Activated CD4-positive, alpha-beta memory T cell treated with anti-CD3 and anti-CD28 coated beads for 36 hours (primary cell): Measurements from ENCODE around the gene TBC1D24. TPM values are rescaled to one million over a fixed set of nuclear protein-coding genes. Genes with fewer than 3 reads are reported as not detected.

Experiments
- CTCF ChIA-PET: fragments of 350-600 bp; sonication (Branson Sonifier 250); formaldehyde crosslinking; loops from one replicate; lab custom pipeline; 2021; ENCODE audit warnings: antibody characterized with exemption, inconsistent platforms; lab: Charles Lee
- POLR2A ChIA-PET: fragments of 350-600 bp; sonication (Branson Sonifier 250); formaldehyde crosslinking; loops from one replicate; lab custom pipeline; 2021; ENCODE audit warnings: antibody characterized with exemption; lab: Charles Lee
- DNase-seq: peaks from one replicate; pipeline ENCODE4 v3.0.0-alpha.2; 2020
- H3K27ac Mint-ChIP-seq: one replicate; pipeline ENCODE4 v1.8.0; 2021; ENCODE audit warnings: mixed read lengths
- H3K27me3 Mint-ChIP-seq: one replicate; pipeline ENCODE4 v1.8.0; 2021; ENCODE audit warnings: mixed read lengths
- H3K36me3 Mint-ChIP-seq: one replicate; pipeline ENCODE4 v1.8.0; 2021; ENCODE audit warnings: mixed read lengths
- H3K4me1 Mint-ChIP-seq: one replicate; pipeline ENCODE4 v1.8.0; 2021; ENCODE audit warnings: low read depth, mixed read lengths
- H3K4me3 Mint-ChIP-seq: one replicate; pipeline ENCODE4 v1.8.0; 2021; ENCODE audit warnings: mild to moderate bottlenecking, mixed read lengths
- H3K9me3 Mint-ChIP-seq: one replicate; pipeline ENCODE4 v1.8.0; 2021; ENCODE audit warnings: mixed read lengths
- intact Hi-C: fragments of 100-400 bp; cut with micrococcal nuclease; formaldehyde crosslinking; loops from one replicate; pipeline ENCODE4 v1.15.1; 2023
- total RNA-seq, 2 experiments: library from RNA; stranded (reverse); gene quantifications; one replicate each; pipeline ENCODE4 v1.2.3, GENCODE V29; 2021

The TBC1D24 gene
- total RNA-seq, 2 experiments from 2014 or later = 12.2 to 12.4 TPM

- ChIA-PET CTCF (no interaction called here), POLR2A (no interaction called here)
- intact Hi-C loops = no loop called here
- Mint-ChIP-seq H3K4me1 (peaks cover 10% of the 10 kb centered on the region), H3K9me3 (no peaks in the 10 kb centered on the region), H3K27me3 (no peaks in the 10 kb centered on the region), H3K36me3 (peaks cover 10% of the 10 kb centered on the region), H3K4me3 (no peak overlapping the region), H3K27ac (no peak overlapping the region)
- no peak for DNase-seq
Measured at GRCh38 chr16:2527071-2527783, 52.3 kb downstream of the TBC1D24 start.

GRCh38 chr16:2527784-2528100 is 52.8 kb downstream of the TBC1D24 start:
- ChIA-PET CTCF (no interaction called here), POLR2A (no interaction called here)
- H3K9me3 Mint-ChIP-seq = no peaks in the 10 kb centered on the region
- peaks cover 10% of the 10 kb centered on the region for H3K4me1 Mint-ChIP-seq
- H3K4me3 Mint-ChIP-seq = no peak overlapping the region
- peaks cover 10% of the 10 kb centered on the region for H3K36me3 Mint-ChIP-seq
- no peaks in the 10 kb centered on the region for H3K27me3 Mint-ChIP-seq
- intact Hi-C loops = no loop called here
- no peak overlapping the region for H3K27ac Mint-ChIP-seq
- no peak for DNase-seq

DNA sequence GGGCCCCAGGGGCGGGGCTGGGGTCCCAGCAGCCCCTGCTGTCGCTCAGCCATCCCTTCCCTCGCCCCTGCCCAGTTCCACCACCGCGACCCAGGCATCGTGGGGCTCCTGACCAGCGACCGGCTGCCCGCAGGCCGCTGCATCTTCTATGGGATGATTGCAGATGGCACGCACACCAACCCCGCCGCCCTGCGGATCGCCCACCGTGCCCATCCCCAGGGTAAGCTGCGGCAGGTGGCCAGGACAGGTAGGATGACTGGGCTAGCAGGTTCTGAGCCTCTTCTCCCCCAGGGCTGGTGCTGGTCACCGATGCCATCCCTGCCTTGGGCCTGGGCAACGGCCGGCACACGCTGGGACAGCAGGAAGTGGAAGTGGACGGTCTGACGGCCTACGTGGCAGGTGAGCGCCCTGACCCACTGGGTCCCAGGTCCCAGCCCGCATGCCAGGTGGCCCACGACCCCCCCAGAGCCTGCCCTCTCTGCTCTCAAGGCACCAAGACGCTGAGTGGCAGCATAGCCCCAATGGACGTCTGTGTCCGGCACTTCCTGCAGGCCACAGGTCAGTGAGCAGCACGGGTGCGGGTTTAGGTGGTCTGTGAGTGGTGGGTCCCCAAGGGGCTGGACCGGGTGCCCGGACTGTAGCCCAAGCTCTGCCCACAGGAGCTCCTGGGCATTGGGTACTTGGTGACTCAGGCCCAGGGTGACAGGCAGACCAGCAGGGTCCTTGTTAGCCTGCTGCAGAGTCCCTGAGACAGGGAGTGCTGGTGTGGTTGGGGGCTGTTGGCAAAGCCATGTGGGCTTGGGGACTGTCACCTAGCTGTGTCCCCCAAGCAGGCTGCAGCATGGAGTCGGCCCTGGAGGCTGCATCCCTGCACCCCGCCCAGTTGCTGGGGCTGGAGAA is 53.5 kb downstream of the TBC1D24 start:
- no peak overlapping the region for H3K4me3 Mint-ChIP-seq
- H3K27me3 Mint-ChIP-seq = no peaks in the 10 kb centered on the region
- intact Hi-C loops = no loop called here
- DNase-seq = no peak
- no peaks in the 10 kb centered on the region for H3K9me3 Mint-ChIP-seq
- CTCF ChIA-PET = interaction anchor here (0.6 kb wide), 1 partner anchor 28 kb away, joined by 3 read pairs; no protein-coding TSS in a partner anchor
- no peak overlapping the region for H3K27ac Mint-ChIP-seq
- POLR2A ChIA-PET = no interaction called here
- H3K4me1 Mint-ChIP-seq = peaks cover 12% of the 10 kb centered on the region
- H3K36me3 Mint-ChIP-seq = peaks cover 10% of the 10 kb centered on the region

GRCh38 chr16:2529061-2529931 is 54.4 kb downstream of the TBC1D24 start:
- Mint-ChIP-seq H3K36me3 (peaks cover 8% of the 10 kb centered on the region), H3K4me1 (peaks cover 17% of the 10 kb centered on the region), H3K27me3 (no peaks in the 10 kb centered on the region), H3K4me3 (no peak overlapping the region), H3K9me3 (no peaks in the 10 kb centered on the region), H3K27ac (no peak overlapping the region)
- no peak for DNase-seq
- POLR2A ChIA-PET = interaction anchor here (5.1 kb wide), 1 partner anchor 10 kb away, joined by 43 read pairs; the partner anchor contains the start of gene AMDHD2
- intact Hi-C loops = no loop called here
- CTCF ChIA-PET = no interaction called here

DNA sequence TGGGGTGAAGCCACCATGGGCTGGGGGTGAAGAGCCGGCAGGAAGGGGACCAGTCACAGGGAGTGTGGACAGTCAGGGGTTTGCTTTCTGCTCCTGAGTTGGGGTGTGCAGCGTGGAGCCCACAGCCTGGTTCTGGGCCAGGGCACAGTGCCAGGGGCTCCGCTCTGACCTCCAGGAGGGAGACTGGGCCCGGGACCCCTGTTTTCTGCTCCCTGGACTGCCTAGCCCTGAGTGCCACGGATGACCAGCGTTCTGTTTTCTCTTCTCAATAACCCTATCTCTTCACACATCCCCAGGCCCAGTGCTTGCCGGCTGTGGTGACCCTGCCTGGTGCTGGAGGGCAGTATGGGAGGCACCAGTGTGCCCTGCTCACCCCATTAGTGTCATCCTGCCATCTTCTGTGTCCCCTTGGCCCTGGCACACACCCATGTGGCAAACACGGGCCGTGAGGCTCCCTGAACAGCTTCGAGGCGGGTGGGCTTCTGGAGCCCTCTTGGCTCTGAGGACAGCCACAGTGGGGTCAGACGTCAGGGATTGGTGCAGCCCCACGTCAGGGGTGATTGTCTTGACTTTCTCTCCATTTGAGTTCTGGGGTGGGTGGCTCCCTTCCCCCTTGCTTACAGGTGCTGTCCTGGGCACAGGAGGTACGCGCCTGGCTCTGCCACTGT is 55.2 kb downstream of the TBC1D24 start:
- no peak overlapping the region for H3K27ac Mint-ChIP-seq
- H3K27me3 Mint-ChIP-seq = no peaks in the 10 kb centered on the region
- H3K9me3 Mint-ChIP-seq = no peaks in the 10 kb centered on the region
- peaks cover 15% of the 10 kb centered on the region for H3K4me1 Mint-ChIP-seq
- peaks cover 2% of the 10 kb centered on the region for H3K36me3 Mint-ChIP-seq
- intact Hi-C loops = no loop called here
- no peak overlapping the region for H3K4me3 Mint-ChIP-seq
- ChIA-PET CTCF (no interaction called here), POLR2A (interaction anchor here (1.6 to 5.1 kb wide), 2 partner anchors 11 to 16 kb away, joined by 6 to 43 read pairs; partner anchors contain the start of genes AMDHD2 and ATP6V0C)
- DNase-seq = no peak

GRCh38 chr16:2530629-2531318 is 55.8 kb downstream of the TBC1D24 start:
- H3K4me1 Mint-ChIP-seq = peaks cover 15% of the 10 kb centered on the region
- H3K9me3 Mint-ChIP-seq = no peaks in the 10 kb centered on the region
- DNase-seq = no peak
- peaks cover 2% of the 10 kb centered on the region for H3K36me3 Mint-ChIP-seq
- ChIA-PET CTCF (interaction anchor here (0.8 to 1.5 kb wide), 2 partner anchors 11 to 29 kb away, joined by 4 to 5 read pairs; partner anchors contain the start of gene AMDHD2), POLR2A (interaction anchor here (1.6 to 5.1 kb wide), 2 partner anchors 11 to 16 kb away, joined by 6 to 43 read pairs; partner anchors contain the start of genes AMDHD2 and ATP6V0C)
- H3K27me3 Mint-ChIP-seq = no peaks in the 10 kb centered on the region
- intact Hi-C loops = no loop called here
- H3K4me3 Mint-ChIP-seq = peak overlapping the region; percentile 91
- H3K27ac Mint-ChIP-seq = peak overlapping the region; percentile 94

DNA sequence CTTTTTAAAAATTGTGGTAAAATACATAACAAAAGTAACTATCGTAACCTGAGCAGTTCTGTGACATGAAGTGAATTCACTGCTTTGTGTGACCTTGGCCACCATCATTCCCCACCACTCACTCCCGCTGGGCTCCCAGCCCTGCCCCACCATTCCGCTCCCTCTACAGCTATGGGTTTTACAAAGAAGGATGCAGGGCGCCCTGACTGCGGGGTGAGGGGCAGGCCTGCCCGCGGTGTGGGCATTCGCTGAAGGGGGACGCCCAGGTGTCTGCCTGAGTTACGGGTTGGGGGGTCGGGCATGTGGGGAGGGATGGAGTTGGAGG is 56.4 kb downstream of the TBC1D24 start, which contains the start of gene CEMP1:
TSS of gene CEMP1 (minus strand) at position 38 of the 325 bp plus-strand sequence. CDS start 335 bp downstream, outside the sequence.
- H3K4me3 Mint-ChIP-seq = peak within 1 kb of the TSS; percentile 91
- ChIA-PET POLR2A (interaction anchor here (1.6 to 5.1 kb wide), 2 partner anchors 12 to 17 kb away, joined by 6 to 43 read pairs; partner anchors contain the start of genes AMDHD2 and ATP6V0C), CTCF (interaction anchor here (0.8 to 1.5 kb wide), 2 partner anchors 11 to 30 kb away, joined by 4 to 5 read pairs; partner anchors contain the start of gene AMDHD2)
- H3K27me3 Mint-ChIP-seq = no peaks in the 10 kb centered on the region
- no peak for DNase-seq
- H3K4me1 Mint-ChIP-seq = peaks cover 16% of the 10 kb centered on the region
- intact Hi-C loops = no loop called here
- no peaks in the 10 kb centered on the region for H3K9me3 Mint-ChIP-seq
- peak within 1 kb of the TSS; percentile 94 for H3K27ac Mint-ChIP-seq
- peaks cover under 1% of the 10 kb centered on the region for H3K36me3 Mint-ChIP-seq

DNA sequence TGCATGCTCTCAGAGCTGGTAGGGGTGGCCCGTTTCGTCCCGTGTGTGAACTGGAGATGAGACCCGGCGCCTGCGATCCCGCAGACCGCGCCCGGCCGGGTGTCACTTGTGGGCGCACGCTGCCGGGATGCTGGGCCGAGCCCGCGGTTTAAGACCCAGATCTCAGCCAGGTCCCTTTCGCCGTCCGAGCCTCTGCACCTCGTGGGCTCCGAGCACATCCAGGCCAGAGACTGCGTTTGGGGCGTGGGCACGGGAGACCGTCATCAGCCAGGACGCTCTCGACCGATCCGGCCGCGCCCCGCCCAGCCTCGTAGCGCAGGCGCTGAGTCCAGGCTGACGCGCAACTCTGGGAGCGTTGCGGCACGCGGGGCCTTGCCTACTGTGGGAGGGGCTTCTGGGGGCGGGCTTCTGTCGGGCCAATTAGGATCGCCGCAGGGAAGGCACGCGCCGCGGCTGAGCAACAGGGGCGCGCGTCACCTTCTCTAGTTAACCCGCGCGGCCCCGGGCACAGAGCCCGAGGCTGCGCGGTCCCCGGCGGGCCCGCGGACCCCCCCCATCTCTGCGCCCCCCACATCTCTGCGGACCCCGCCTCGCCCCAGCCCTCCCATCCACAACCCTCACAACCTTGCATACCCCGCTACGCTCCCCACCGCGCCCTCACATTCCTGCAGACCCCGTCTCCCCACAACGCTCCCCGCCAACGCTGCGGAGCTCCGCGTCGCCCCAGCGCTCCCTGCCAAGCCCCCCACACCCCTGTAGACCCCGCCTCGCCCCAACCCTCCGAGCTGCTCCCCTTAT is 57.0 kb downstream of the TBC1D24 start:
- peaks cover 17% of the 10 kb centered on the region for H3K4me1 Mint-ChIP-seq
- CTCF ChIA-PET = interaction anchor here (0.8 to 1.5 kb wide), 2 partner anchors 12 to 31 kb away, joined by 4 to 5 read pairs; partner anchors contain the start of gene AMDHD2
- POLR2A ChIA-PET = interaction anchor here (0.5 to 5.1 kb wide), 6 partner anchors 12 to 391 kb away, joined by 3 to 43 read pairs (median 6); partner anchors contain the start of genes AMDHD2, ATP6V0C, TEDC2 and TRAF7
- H3K27me3 Mint-ChIP-seq = no peaks in the 10 kb centered on the region
- no peaks in the 10 kb centered on the region for H3K36me3 Mint-ChIP-seq
- intact Hi-C loops = loop anchor here (2.0 kb wide), 1 partner anchor 19 kb away; the partner anchor contains the start of gene ATP6V0C
- peak overlapping the region; percentile 94 for H3K27ac Mint-ChIP-seq
- peak overlapping the region; percentile 91 for H3K4me3 Mint-ChIP-seq
- no peaks in the 10 kb centered on the region for H3K9me3 Mint-ChIP-seq
- peak; percentile 99 for DNase-seq

GRCh38 chr16:2532494-2533141 is 57.7 kb downstream of the TBC1D24 start:
- Mint-ChIP-seq H3K9me3 (no peaks in the 10 kb centered on the region), H3K27me3 (no peaks in the 10 kb centered on the region), H3K4me1 (peaks cover 23% of the 10 kb centered on the region), H3K36me3 (no peaks in the 10 kb centered on the region), H3K4me3 (peak overlapping the region; percentile 91), H3K27ac (peak overlapping the region; percentile 94)
- DNase-seq = peak; percentile 87
- POLR2A ChIA-PET = interaction anchor here (0.5 to 5.1 kb wide), 6 partner anchors 13 to 640 kb away, joined by 3 to 43 read pairs (median 4); partner anchors contain the start of genes AMDHD2, ATP6V0C, TEDC2 and TRAF7
- CTCF ChIA-PET = interaction anchor here (1.3 to 1.5 kb wide), 2 partner anchors 12 to 31 kb away, joined by 4 to 5 read pairs; no protein-coding TSS in a partner anchor
- intact Hi-C loops = loop anchor here (2.0 kb wide), 1 partner anchor 20 kb away; the partner anchor contains the start of gene ATP6V0C
